GM21515 (cell line): ENCODE data around the gene DDX17.

Experiments
- ATAC-seq: cut with Tn5 transposase; IDR thresholded peaks from one replicate; pipeline ENCODE4 v1.9.1; 2021; ENCODE audit not compliant: unreplicated experiment

Gene DDX17

GRCh38 chr22:38506118-38506962, at the start of gene DDX17:
DDX17 (minus strand) TSS chr22:38506311.
- peak; percentile 74 for ATAC-seq

GRCh38 chr22:38554281-38554680, 48.2 kb upstream of the DDX17 start:
- ATAC-seq, result no peak

- no peak for ATAC-seq
Measured at GRCh38 chr22:38549101-38549894, 43.2 kb upstream of the DDX17 start.

- no peak for ATAC-seq
Measured at GRCh38 chr22:38540701-38541100, 34.6 kb upstream of the DDX17 start.

- no peak for ATAC-seq
Measured at GRCh38 chr22:38531251-38531938, 25.3 kb upstream of the DDX17 start.

GRCh38 chr22:38524429-38524828, 18.3 kb upstream of the DDX17 start:
- no peak for ATAC-seq

GRCh38 chr22:38523479-38523878, 17.4 kb upstream of the DDX17 start:
- no peak for ATAC-seq

GRCh38 chr22:38523029-38523428, 16.9 kb upstream of the DDX17 start:
- no peak for ATAC-seq

- ATAC-seq, result no peak
Measured at GRCh38 chr22:38519453-38520250, 13.5 kb upstream of the DDX17 start.

- ATAC-seq, result no peak
Measured at GRCh38 chr22:38518620-38519019, 12.5 kb upstream of the DDX17 start.

GRCh38 chr22:38513063-38513462, 7.0 kb upstream of the DDX17 start:
- ATAC-seq, result no peak

- ATAC-seq, result no peak
Measured at GRCh38 chr22:38510416-38510970, 4.4 kb upstream of the DDX17 start.

GRCh38 chr22:38505541-38506117, 482 bp downstream of the DDX17 start:
- peak; percentile 25 for ATAC-seq

GRCh38 chr22:38504731-38505540, 1.2 kb downstream of the DDX17 start:
- ATAC-seq, result no peak

GRCh38 chr22:38503021-38503420, 3.1 kb downstream of the DDX17 start:
- ATAC-seq, result no peak

GRCh38 chr22:38501797-38502672, 4.1 kb downstream of the DDX17 start:
- ATAC-seq, result no peak

GRCh38 chr22:38497869-38498268, 8.2 kb downstream of the DDX17 start:
- ATAC-seq, result no peak

- ATAC-seq, result no peak
Measured at GRCh38 chr22:38494939-38495338, 11.2 kb downstream of the DDX17 start.
